DOHH2 (cell line): ENCODE results near the gene MOB3C.

Experiments used
- H3F3A ChIP-seq: fragments of 200-600 bp; sonication (generic), shearing (Covaris generic); 2 replicates; pipeline ENCODE4 v1.6.0; 2016; ENCODE audit warnings: antibody characterized with exemption, mild to moderate bottlenecking; ENCODE audit not compliant: control insufficient read depth, insufficient read depth
- H3K27ac ChIP-seq: fragments of 200-600 bp; sonication (generic); 2 replicates; pipeline ENCODE4 v1.5.1; 2014; ENCODE audit warnings: low read depth, mild to moderate bottlenecking, low read length, moderate library complexity
- H3K27me3 ChIP-seq: fragments of 200-600 bp; sonication (generic); 2 replicates; pipeline ENCODE4 v1.6.1; 2014; ENCODE audit warnings: mild to moderate bottlenecking, low read length, mixed read lengths; ENCODE audit not compliant: control insufficient read depth
- H3K36me3 ChIP-seq: fragments of 200-600 bp; sonication (generic); 2 replicates; pipeline ENCODE4 v1.6.1; 2014; ENCODE audit warnings: mild to moderate bottlenecking, low read length, moderate library complexity, mixed read lengths; ENCODE audit not compliant: control insufficient read depth
- H3K4me1 ChIP-seq: fragments of 200-600 bp; sonication (generic); 2 replicates; pipeline ENCODE4 v1.6.1; 2014; ENCODE audit warnings: mild to moderate bottlenecking, low read length, mixed read lengths; ENCODE audit not compliant: control insufficient read depth
- H3K4me2 ChIP-seq: fragments of 200-600 bp; sonication (generic); 2 replicates; pipeline ENCODE4 v1.6.0; 2014; ENCODE audit warnings: mild to moderate bottlenecking, low read length, moderate library complexity
- H3K4me3 ChIP-seq: fragments of 200-600 bp; sonication (generic); 2 replicates; pipeline ENCODE4 v1.5.1; 2014; ENCODE audit warnings: mild to moderate bottlenecking, low read length, mixed read lengths
- H3K79me2 ChIP-seq: fragments of 200-600 bp; sonication (generic); 2 replicates; pipeline ENCODE4 v1.6.1; 2014; ENCODE audit warnings: mild to moderate bottlenecking, low read length, mixed read lengths; ENCODE audit not compliant: control insufficient read depth
- H3K9me2 ChIP-seq: fragments of 200-600 bp; sonication (generic); replicated peaks from 2 replicates; pipeline ENCODE4 v1.6.1; 2014; ENCODE audit warnings: mild to moderate bottlenecking, low read length, mixed read lengths; ENCODE audit not compliant: control insufficient read depth
- H3K9me3 ChIP-seq: fragments of 200-600 bp; sonication (generic); 2 replicates; pipeline ENCODE4 v1.6.1; 2014; ENCODE audit warnings: antibody characterized with exemption, low read length, mixed read lengths; ENCODE audit not compliant: control insufficient read depth, insufficient read depth
- H4K20me1 ChIP-seq: fragments of 200-600 bp; sonication (generic); 2 replicates; pipeline ENCODE4 v1.6.0; 2014; ENCODE audit warnings: low read depth, mild to moderate bottlenecking, antibody characterized with exemption, low read length, moderate library complexity; ENCODE audit not compliant: control insufficient read depth, insufficient read depth
- EZH2phosphoT487 ChIP-seq: fragments of 200-600 bp; sonication (generic); IDR thresholded peaks from 2 replicates; pipeline ENCODE4 v1.6.1; 2017; ENCODE audit warnings: borderline replicate concordance, mild to moderate bottlenecking, antibody characterized with exemption, low read length, moderate library complexity, mixed read lengths
- TF ChIP-seq, protein P1 (sequence below): fragments of 200-600 bp; sonication (generic); IDR thresholded peaks from one replicate; pipeline ENCODE4 v1.5.1; 2014; ENCODE audit warnings: antibody characterized with exemption, mild to moderate bottlenecking, low read depth, low read length; ENCODE audit not compliant: poor library complexity, severe bottlenecking

The MOB3C gene

DNA sequence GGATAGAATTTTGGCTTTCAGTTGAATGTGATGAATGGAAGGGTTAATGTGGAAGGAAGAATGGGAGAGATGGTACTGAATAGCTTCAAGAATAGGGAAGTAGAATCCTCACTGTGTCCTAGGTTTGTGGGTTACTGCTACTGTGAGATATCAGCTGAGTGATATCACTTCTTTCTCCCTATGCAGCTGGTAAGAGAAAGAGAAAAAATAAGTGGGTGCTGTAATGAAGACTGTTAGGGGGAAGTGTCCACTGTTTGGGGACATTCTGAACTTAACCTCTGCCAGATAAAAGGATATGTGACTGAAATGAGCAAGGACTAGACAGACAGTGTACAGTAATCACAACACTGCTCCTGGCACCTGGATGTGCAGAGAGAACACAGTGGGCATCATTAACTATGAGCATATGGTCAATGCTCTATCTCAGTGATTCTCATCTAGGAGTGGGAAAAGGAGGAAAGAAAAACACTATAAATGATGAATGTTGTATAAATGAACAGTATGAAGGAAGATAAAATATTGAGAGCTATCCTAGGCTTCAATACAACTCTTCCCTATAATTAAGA, 25.6 kb upstream of the MOB3C start:
- no peak overlapping the region for H3K4me2 ChIP-seq
- no peak overlapping the region for H3K27ac ChIP-seq
- H3K9me3 ChIP-seq: no peaks in the 10 kb centered on the region
- TF ChIP-seq EZH2phosphoT487: no peak
- TF ChIP-seq, protein P1, sequence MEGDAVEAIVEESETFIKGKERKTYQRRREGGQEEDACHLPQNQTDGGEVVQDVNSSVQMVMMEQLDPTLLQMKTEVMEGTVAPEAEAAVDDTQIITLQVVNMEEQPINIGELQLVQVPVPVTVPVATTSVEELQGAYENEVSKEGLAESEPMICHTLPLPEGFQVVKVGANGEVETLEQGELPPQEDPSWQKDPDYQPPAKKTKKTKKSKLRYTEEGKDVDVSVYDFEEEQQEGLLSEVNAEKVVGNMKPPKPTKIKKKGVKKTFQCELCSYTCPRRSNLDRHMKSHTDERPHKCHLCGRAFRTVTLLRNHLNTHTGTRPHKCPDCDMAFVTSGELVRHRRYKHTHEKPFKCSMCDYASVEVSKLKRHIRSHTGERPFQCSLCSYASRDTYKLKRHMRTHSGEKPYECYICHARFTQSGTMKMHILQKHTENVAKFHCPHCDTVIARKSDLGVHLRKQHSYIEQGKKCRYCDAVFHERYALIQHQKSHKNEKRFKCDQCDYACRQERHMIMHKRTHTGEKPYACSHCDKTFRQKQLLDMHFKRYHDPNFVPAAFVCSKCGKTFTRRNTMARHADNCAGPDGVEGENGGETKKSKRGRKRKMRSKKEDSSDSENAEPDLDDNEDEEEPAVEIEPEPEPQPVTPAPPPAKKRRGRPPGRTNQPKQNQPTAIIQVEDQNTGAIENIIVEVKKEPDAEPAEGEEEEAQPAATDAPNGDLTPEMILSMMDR: no peak
- H3K4me3 ChIP-seq: no peak overlapping the region
- no peaks in the 10 kb centered on the region for H3K27me3 ChIP-seq
- H3K4me1 ChIP-seq: no peaks in the 10 kb centered on the region
- H3K9me2 ChIP-seq: no peaks in the 10 kb centered on the region
- H3K36me3 ChIP-seq: peaks cover 2% of the 10 kb centered on the region; the same call in 1 of the 2 replicates
- H3K79me2 ChIP-seq: no peaks in the 10 kb centered on the region
- H4K20me1 ChIP-seq: no peaks in the 10 kb centered on the region
- no peaks in the 10 kb centered on the region for H3F3A ChIP-seq

DNA sequence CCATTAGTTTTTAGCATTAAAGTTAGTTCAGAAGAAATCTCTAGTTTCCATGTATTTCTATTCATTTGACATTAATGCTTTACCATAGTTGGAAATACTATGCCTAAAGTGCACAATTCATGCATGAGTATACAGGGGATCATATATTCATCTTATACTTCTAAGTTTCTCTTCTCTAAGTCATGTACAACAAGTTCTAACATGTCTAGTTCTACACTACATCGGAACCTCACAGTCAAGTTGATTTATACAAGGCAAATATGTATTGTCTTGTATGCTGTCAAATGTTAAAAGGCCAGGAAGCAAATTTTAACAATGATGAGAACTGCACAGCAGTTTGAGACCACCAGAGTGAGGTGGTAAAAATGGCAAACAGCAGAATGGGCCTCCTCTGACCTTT, 22.9 kb upstream of the MOB3C start:
- no peaks in the 10 kb centered on the region for H3K79me2 ChIP-seq
- H3K27me3 ChIP-seq: no peaks in the 10 kb centered on the region
- TF ChIP-seq, protein P1: no peak
- no peak for TF ChIP-seq EZH2phosphoT487
- no peaks in the 10 kb centered on the region for H4K20me1 ChIP-seq
- no peak overlapping the region for H3K4me3 ChIP-seq
- no peaks in the 10 kb centered on the region for H3K9me2 ChIP-seq
- H3K4me2 ChIP-seq: no peak overlapping the region
- peaks cover 19% of the 10 kb centered on the region for H3K36me3 ChIP-seq
- no peaks in the 10 kb centered on the region for H3F3A ChIP-seq
- no peaks in the 10 kb centered on the region for H3K9me3 ChIP-seq
- no peaks in the 10 kb centered on the region for H3K4me1 ChIP-seq
- H3K27ac ChIP-seq: no peak overlapping the region

DNA sequence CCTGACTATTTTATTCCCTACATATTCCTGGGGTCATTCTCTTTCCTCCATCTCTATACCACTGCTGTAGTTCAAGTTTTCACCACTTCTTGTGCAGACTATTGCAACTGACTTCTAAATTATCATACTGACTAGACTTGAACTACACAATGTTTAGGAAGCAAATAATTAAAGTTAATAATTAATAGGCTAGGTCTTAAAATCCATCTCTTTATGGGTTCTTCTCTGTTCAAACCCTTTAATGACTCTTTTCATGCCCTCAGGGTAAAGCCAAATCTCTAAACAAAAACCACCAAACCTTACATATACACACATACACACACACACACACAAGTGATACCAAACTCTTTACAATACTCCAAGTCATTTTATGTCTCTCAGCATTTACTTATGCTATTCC, 22.3 kb upstream of the MOB3C start:
- Histone ChIP-seq H3K36me3 (peaks cover 20% of the 10 kb centered on the region), H3K27me3 (no peaks in the 10 kb centered on the region), H3K4me2 (no peak overlapping the region), H3K9me2 (no peaks in the 10 kb centered on the region), H3F3A (no peaks in the 10 kb centered on the region), H3K79me2 (no peaks in the 10 kb centered on the region), H4K20me1 (no peaks in the 10 kb centered on the region), H3K9me3 (no peaks in the 10 kb centered on the region), H3K27ac (no peak overlapping the region), H3K4me1 (no peaks in the 10 kb centered on the region), H3K4me3 (no peak overlapping the region)
- TF ChIP-seq, protein P1: no peak
- TF ChIP-seq EZH2phosphoT487: no peak
